Smooth muscle cell (in vitro differentiated cells): ENCODE measurements around the gene GEMIN7. TPM values are rescaled to one million over a fixed set of nuclear protein-coding genes. Genes with fewer than 3 reads are reported as not detected.

Experiments
- DNase-seq: peaks from one replicate; lab custom pipeline; 2025; ENCODE audit not compliant: unreplicated experiment; lab: John Stamatoyannopoulos, UW
- H2AFZ ChIP-seq: fragments of 200-600 bp; sonication (generic); 2 replicates; pipeline ENCODE4 v1.6.0; 2016; ENCODE audit warnings: antibody characterized with exemption, low read depth, mild to moderate bottlenecking
- H3F3A ChIP-seq: fragments of 200-600 bp; sonication (generic); 2 replicates; pipeline ENCODE4 v1.6.0; 2017; ENCODE audit warnings: antibody characterized with exemption, low read depth
- H3K27ac ChIP-seq: fragments of 200-600 bp; sonication (generic); 2 replicates; pipeline ENCODE4 v1.5.1; 2016; ENCODE audit warnings: low read depth, mild to moderate bottlenecking
- H3K27me3 ChIP-seq: fragments of 200-600 bp; sonication (generic); 2 replicates; pipeline ENCODE4 v1.6.1; 2016; ENCODE audit warnings: low read depth, mild to moderate bottlenecking
- H3K36me3 ChIP-seq: fragments of 200-600 bp; sonication (generic); 2 replicates; pipeline ENCODE4 v1.5.1; 2016; ENCODE audit warnings: low read depth
- H3K4me1 ChIP-seq: fragments of 200-600 bp; sonication (generic); 2 replicates; pipeline ENCODE4 v1.5.1; 2016; ENCODE audit warnings: low read depth
- H3K4me2 ChIP-seq: fragments of 200-600 bp; sonication (generic); 2 replicates; pipeline ENCODE4 v1.6.0; 2016; ENCODE audit warnings: mild to moderate bottlenecking
- H3K4me3 ChIP-seq: fragments of 200-600 bp; sonication (generic); 2 replicates; pipeline ENCODE4 v1.5.1; 2016; ENCODE audit warnings: mild to moderate bottlenecking
- H3K79me2 ChIP-seq: fragments of 200-600 bp; sonication (generic); 2 replicates; pipeline ENCODE4 v1.6.0; 2016; ENCODE audit warnings: low read depth, mild to moderate bottlenecking
- H3K9ac ChIP-seq: fragments of 200-600 bp; sonication (generic); 2 replicates; pipeline ENCODE4 v1.6.0; 2016; ENCODE audit warnings: low read depth
- H3K9me3 ChIP-seq: fragments of 200-600 bp; sonication (generic); replicated peaks from 2 replicates; pipeline ENCODE4 v1.5.1; 2016; ENCODE audit warnings: low read depth
- H4K20me1 ChIP-seq: fragments of 200-600 bp; sonication (generic); 2 replicates; pipeline ENCODE4 v1.6.0; 2016; ENCODE audit warnings: low read depth
- WGBS: methylation state at CpG from one replicate; pipeline ENCODE4 v1.1.7; 2016; ENCODE audit warnings: low lambda C conversion rate; 5-methylcytosine and 5-hydroxymethylcytosine counted together
- polyA plus RNA-seq: library from polyadenylated mRNA; unstranded; fragments of >200 nt; fragmentation: Nextera tagmentation; extraction: Ambion mirVana; gene quantifications from 2 replicates; pipeline ENCODE4 v1.2.1, GENCODE V29; 2016
- total RNA-seq: library from RNA; depleted of rRNA; stranded (reverse); fragments of >200 nt; gene quantifications from 2 replicates; pipeline ENCODE4 v1.2.3, GENCODE V29; 2014
- TF ChIP-seq, protein P1 (sequence below): fragments of 200-600 bp; sonication (generic); IDR thresholded peaks from 2 replicates; pipeline ENCODE4 v1.5.1; 2017; ENCODE audit warnings: borderline replicate concordance, mild to moderate bottlenecking, antibody characterized with exemption; ENCODE audit not compliant: insufficient read depth, poor library complexity, severe bottlenecking

The GEMIN7 gene
- total and polyA plus RNA-seq, 2 experiments from 2014 or later, result 50.6 to 67.0 TPM

DNA sequence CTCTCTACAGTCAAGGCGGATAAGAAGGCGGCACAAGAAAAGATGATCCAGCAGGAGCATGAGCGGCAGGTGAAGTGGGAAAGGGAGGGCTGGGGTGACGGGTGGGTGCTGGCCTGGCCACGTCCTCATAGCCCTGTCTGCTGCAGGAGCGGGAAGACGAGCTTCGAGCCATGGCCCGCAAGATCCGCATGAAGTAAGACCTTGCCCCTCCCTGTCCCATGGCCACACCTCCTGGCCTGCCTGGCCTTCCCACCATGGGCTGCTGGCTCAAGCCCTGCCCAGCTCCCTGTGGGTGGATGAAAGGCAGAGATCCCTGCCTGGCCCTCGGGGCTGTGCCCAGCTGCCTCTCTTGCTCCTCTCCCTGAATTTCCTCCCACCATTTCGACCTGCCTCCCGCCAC is 10.0 kb upstream of the GEMIN7 start:
- Histone ChIP-seq H3K9ac (no peak overlapping the region), H4K20me1 (peaks cover 13% of the 10 kb centered on the region), H3K4me2 (no peak overlapping the region), H3K4me1 (no peaks in the 10 kb centered on the region), H3K36me3 (no peaks in the 10 kb centered on the region), H2AFZ (no peak overlapping the region), H3K9me3 (no peaks in the 10 kb centered on the region), H3F3A (no peaks in the 10 kb centered on the region), H3K27me3 (no peaks in the 10 kb centered on the region), H3K27ac (no peak overlapping the region), H3K79me2 (no peaks in the 10 kb centered on the region), H3K4me3 (no peak overlapping the region)
- 70% methylated on average over 13 of the region's 13 CpGs for WGBS
- DNase-seq, result no peak
- TF ChIP-seq, protein P1, sequence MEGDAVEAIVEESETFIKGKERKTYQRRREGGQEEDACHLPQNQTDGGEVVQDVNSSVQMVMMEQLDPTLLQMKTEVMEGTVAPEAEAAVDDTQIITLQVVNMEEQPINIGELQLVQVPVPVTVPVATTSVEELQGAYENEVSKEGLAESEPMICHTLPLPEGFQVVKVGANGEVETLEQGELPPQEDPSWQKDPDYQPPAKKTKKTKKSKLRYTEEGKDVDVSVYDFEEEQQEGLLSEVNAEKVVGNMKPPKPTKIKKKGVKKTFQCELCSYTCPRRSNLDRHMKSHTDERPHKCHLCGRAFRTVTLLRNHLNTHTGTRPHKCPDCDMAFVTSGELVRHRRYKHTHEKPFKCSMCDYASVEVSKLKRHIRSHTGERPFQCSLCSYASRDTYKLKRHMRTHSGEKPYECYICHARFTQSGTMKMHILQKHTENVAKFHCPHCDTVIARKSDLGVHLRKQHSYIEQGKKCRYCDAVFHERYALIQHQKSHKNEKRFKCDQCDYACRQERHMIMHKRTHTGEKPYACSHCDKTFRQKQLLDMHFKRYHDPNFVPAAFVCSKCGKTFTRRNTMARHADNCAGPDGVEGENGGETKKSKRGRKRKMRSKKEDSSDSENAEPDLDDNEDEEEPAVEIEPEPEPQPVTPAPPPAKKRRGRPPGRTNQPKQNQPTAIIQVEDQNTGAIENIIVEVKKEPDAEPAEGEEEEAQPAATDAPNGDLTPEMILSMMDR, result no peak

DNA sequence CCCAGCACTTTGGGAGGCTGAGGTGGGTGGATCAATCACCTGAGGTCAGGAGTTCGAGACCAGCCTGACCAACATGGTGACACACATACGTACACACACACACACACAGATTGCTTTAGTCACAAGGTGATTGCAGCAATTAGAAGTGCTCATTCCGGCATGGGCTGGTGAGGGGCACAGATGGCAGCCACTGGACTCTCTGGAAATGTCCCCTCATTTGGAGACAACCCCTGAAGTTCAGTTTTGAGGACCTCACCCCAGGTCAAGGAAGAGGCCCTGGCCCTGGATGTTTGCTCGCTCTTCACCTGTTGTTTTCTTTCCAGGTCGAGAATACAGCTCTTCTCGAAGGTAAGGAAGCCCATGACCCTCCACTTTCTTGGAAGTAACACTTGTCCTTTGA is 8.8 kb upstream of the GEMIN7 start:
- Histone ChIP-seq H3F3A (peaks cover 8% of the 10 kb centered on the region), H3K4me1 (peaks cover 9% of the 10 kb centered on the region), H3K27me3 (no peaks in the 10 kb centered on the region), H3K79me2 (no peaks in the 10 kb centered on the region), H3K4me3 (no peak overlapping the region), H3K4me2 (no peak overlapping the region), H2AFZ (no peak overlapping the region), H3K9ac (no peak overlapping the region), H3K9me3 (no peaks in the 10 kb centered on the region), H3K36me3 (no peaks in the 10 kb centered on the region), H4K20me1 (peaks cover 6% of the 10 kb centered on the region), H3K27ac (no peak overlapping the region)
- TF ChIP-seq, protein P1, result no peak
- no peak for DNase-seq
- WGBS, result 98% methylated on average over 6 of the region's 6 CpGs

DNA sequence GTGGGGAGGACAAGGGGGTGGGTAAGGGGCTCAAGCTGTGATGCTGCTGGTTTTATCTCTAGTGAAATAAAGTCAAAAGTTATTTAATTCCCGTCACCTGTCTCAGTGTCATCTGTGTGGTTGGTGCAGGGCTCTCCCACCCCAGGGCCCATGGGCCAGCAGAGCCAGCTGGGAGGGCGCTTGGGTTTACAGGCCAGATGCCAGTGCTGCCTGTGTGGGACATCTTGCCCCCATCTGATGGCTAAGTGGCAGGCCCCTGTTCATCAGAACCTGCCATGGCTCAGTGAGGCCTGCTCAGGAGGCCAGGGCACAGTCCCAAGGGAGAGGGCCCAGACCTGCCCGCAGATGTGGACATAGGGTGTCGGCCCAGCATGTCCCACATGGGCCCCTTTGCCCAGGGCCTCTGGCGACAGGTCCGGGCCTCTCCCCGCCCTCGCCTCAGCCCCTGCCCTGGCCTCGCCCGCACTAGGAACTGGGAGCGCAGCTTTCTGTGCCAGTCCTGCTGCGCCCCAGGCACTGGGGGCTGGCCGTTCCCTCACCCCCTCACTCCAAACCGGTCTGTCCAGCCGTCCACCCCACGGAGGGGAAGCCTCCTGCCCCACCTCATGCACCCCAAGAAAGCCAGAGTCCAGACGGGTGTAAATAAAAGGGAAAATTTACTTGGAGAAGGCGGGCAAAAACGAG is 8.1 kb upstream of the GEMIN7 start:
- no peak overlapping the region for H3K4me3 ChIP-seq
- no peak overlapping the region for H3K4me2 ChIP-seq
- peaks cover under 1% of the 10 kb centered on the region for H4K20me1 ChIP-seq
- peaks cover 13% of the 10 kb centered on the region for H3K4me1 ChIP-seq
- no peaks in the 10 kb centered on the region for H3K9me3 ChIP-seq
- no peak overlapping the region for H2AFZ ChIP-seq
- TF ChIP-seq, protein P1, result no peak
- DNase-seq, result no peak
- H3K36me3 ChIP-seq, result no peaks in the 10 kb centered on the region
- WGBS, result 98% methylated on average over 19 of the region's 19 CpGs
- H3K27me3 ChIP-seq, result no peaks in the 10 kb centered on the region
- no peak overlapping the region for H3K27ac ChIP-seq
- no peaks in the 10 kb centered on the region for H3K79me2 ChIP-seq
- H3K9ac ChIP-seq, result no peak overlapping the region
- H3F3A ChIP-seq, result peaks cover 8% of the 10 kb centered on the region

DNA sequence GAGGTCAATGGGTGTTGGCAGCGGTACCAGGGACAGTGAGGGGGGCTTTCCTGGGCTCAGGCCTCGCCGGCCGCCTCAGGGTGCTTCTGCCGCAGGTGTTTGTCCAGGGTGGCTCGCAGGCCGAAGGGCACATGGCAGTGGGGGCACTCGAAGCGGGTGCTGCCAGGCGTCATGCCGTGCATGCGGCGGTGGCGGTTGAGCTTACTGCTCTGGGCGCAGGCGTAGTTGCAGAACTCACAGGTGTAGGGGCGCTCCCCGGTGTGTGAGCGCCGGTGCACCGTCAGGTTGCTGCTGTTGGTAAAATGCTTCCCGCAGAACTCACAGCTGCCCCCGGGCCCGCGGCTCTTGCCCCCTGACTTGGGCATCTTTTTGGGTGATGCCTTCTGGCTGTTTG is 7.5 kb upstream of the GEMIN7 start:
- Histone ChIP-seq H3K4me2 (no peak overlapping the region), H3F3A (peaks cover 9% of the 10 kb centered on the region), H3K4me1 (peaks cover 13% of the 10 kb centered on the region), H3K4me3 (no peak overlapping the region), H3K27ac (no peak overlapping the region), H3K79me2 (no peaks in the 10 kb centered on the region), H4K20me1 (no peaks in the 10 kb centered on the region), H3K9me3 (no peaks in the 10 kb centered on the region), H3K36me3 (no peaks in the 10 kb centered on the region), H3K27me3 (no peaks in the 10 kb centered on the region), H3K9ac (no peak overlapping the region), H2AFZ (no peak overlapping the region)
- WGBS, result 98% methylated on average over 25 of the region's 25 CpGs
- DNase-seq, result no peak
- TF ChIP-seq, protein P1, result no peak
